ENCODE results near the gene CDH23.

CDH23 gene

DNA sequence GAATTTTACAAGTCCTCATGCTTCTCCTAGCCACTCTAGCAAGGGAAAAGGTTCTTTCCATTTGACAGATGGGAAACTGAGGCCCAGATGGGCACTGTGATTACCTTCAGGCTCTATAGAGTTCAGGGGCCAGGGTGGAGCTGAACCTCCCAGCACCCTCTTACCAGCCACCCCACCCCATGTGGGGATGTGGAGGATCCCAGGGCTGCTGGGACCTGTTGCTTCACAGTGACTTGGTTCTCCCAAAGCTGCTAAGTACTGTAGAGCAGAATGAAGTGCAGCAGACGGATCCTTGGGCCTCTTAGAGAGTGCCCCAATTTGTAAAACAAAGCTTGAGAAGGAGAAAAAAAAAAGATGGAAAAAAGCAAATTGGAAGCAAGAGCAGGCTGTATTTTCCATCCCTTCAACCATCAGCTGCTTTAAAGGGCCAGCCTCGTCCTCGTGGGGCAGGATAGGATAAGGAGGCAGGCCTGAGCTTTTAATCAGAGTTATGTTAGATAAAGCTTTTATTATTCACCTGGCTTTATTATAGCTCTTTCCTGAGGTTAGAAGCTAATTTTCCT, 147.0 kb downstream of the CDH23 start:
- Histone ChIP-seq H3K4me3 (ENCODE audit: low read depth, low read length) (no peak overlapping the region), H3K27me3 (ENCODE audit: control insufficient read depth, insufficient read depth, low read length) (no peaks in the 10 kb centered on the region; the same call in 1 of the 2 replicates), H3K27ac (ENCODE audit: low read depth, low read length) (no peak overlapping the region), H3K9ac (ENCODE audit: low read depth, low read length) (no peak overlapping the region), H3K4me1 (ENCODE audit: control insufficient read depth, insufficient read depth, low read length) (peaks cover 25% of the 10 kb centered on the region), H3K9me3 (ENCODE audit: control insufficient read depth, insufficient read depth, low read length) (no peaks in the 10 kb centered on the region), H3K36me3 (ENCODE audit: control insufficient read depth, insufficient read depth, low read length) (no peaks in the 10 kb centered on the region)

DNA sequence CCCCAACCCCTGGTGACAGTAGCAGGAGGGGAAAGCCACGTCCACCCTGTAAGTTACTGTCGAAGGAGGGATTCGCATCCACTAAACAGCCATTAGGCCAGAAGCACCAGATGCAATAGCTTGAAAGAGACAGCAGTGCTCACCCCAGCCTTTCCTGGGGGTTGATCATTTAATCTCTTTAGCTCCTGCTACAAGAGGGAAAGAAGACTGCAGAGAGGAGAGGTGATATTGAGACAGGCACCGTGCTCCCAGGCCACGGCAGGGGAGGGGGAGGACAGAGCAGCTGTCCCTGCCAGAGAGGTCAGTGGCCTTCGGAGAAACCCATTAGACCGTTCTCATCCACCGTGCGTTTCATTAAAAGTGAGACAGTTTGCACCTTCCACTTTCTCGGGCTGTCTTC, 148.3 kb downstream of the CDH23 start:
- Histone ChIP-seq H3K36me3 (ENCODE audit: control insufficient read depth, insufficient read depth, low read length) (no peaks in the 10 kb centered on the region), H3K4me3 (ENCODE audit: low read depth, low read length) (no peak overlapping the region), H3K4me1 (ENCODE audit: control insufficient read depth, insufficient read depth, low read length) (peaks cover 17% of the 10 kb centered on the region), H3K27ac (ENCODE audit: low read depth, low read length) (no peak overlapping the region), H3K27me3 (ENCODE audit: control insufficient read depth, insufficient read depth, low read length) (no peaks in the 10 kb centered on the region), H3K9ac (ENCODE audit: low read depth, low read length) (no peak overlapping the region), H3K9me3 (ENCODE audit: control insufficient read depth, insufficient read depth, low read length) (no peaks in the 10 kb centered on the region)

DNA sequence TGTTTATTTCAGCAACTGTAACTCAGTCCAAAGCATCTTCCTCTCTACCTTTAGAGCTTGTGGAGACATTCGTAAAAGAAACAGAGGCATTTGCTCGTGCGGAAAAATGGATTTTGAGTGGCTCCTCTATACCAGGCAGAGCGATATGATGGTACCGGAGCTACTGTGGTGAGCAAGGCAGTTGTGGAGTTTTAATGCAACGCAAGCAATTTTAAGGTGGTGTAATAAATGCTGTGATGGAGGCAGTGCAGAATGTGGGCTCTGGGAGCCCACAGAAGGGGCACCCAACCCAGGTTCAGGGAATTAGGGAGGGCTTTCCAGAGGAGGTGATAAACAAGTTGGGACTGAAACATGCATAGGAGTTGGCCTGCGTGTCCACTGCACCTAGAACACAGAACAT, 149.5 kb downstream of the CDH23 start:
- Histone ChIP-seq H3K27me3 (ENCODE audit: control insufficient read depth, insufficient read depth, low read length) (no peaks in the 10 kb centered on the region), H3K4me1 (ENCODE audit: control insufficient read depth, insufficient read depth, low read length) (peaks cover 25% of the 10 kb centered on the region), H3K9ac (ENCODE audit: low read depth, low read length) (no peak overlapping the region), H3K27ac (ENCODE audit: low read depth, low read length) (no peak overlapping the region), H3K4me3 (ENCODE audit: low read depth, low read length) (no peak overlapping the region), H3K9me3 (ENCODE audit: control insufficient read depth, insufficient read depth, low read length) (no peaks in the 10 kb centered on the region), H3K36me3 (ENCODE audit: control insufficient read depth, insufficient read depth, low read length) (no peaks in the 10 kb centered on the region)

DNA sequence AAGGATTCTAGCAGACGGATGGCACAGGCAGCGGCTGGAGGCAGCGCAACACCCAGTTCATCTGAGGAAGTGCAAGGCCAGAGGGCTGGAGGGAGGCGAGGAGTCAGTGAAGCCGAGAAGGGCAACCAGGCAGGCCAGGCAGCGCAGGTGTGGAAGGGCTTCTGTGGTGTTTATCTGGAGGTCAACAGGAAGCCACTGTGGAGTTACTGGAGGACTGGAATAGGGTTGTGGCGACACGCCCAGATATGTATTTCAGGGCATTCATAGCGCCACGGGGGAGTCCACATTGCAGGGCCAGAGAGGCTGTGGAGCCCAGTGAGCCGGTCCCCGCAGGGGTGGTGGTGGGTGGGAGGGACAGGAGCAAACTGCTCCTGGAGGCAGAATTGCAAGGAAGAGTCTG, 150.6 kb downstream of the CDH23 start:
- Histone ChIP-seq H3K9ac (ENCODE audit: low read depth, low read length) (no peak overlapping the region), H3K36me3 (ENCODE audit: control insufficient read depth, insufficient read depth, low read length) (no peaks in the 10 kb centered on the region), H3K9me3 (ENCODE audit: control insufficient read depth, insufficient read depth, low read length) (no peaks in the 10 kb centered on the region), H3K27ac (ENCODE audit: low read depth, low read length) (no peak overlapping the region), H3K27me3 (ENCODE audit: control insufficient read depth, insufficient read depth, low read length) (no peaks in the 10 kb centered on the region), H3K4me3 (ENCODE audit: low read depth, low read length) (no peak overlapping the region), H3K4me1 (ENCODE audit: control insufficient read depth, insufficient read depth, low read length) (peaks cover 29% of the 10 kb centered on the region)

DNA sequence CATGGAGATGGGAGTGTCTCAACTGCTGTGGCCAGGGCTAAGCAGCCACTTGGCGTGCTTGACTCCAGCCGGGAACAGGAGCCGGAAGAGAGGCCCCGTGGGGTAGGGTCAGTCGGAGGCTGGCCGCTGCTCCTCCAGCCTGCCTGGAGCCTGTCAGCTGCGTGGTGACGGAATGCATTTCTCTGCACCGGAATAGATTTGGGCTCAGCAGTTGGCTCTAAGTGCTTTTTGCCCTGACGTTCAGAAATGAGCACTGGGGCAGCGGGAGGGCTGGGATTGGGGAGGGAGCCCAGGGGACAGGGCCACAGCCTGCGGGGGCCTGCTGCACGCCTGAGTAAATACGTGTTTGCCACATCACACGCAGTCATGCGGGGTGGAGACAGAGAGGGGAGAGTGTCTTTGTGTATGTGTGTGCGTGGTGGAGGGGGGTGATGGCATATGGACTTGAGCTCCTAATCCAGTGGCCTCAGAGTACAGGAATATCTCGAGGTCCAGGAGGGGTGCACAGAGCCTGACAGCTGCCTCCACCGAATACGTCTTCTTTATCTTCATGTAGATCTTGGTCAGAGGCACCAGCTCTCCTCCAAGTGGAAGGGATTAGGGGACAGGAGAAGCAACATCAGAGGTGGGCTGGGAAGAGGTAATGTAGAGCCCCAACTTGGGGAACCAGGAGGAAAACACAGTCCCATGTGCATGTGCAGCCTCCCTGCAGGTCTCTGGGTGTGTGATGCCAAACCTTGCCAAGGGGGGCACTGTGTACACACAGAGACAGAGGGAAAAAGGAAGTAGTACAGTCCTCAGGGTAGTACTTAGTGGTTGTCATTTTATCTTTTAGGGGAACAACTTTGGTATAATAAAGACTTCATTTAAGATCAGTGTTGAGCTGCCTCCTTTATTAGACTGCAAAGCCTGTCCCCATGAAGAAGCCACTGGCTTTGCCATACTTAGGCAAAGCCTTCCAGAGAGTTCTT, 151.4 kb downstream of the CDH23 start:
- H3K9ac ChIP-seq (ENCODE audit: low read depth, low read length) = no peak overlapping the region
- peaks cover 30% of the 10 kb centered on the region for H3K4me1 ChIP-seq (ENCODE audit: control insufficient read depth, insufficient read depth, low read length)
- H3K36me3 ChIP-seq (ENCODE audit: control insufficient read depth, insufficient read depth, low read length) = no peaks in the 10 kb centered on the region
- no peaks in the 10 kb centered on the region; the same call in 1 of the 2 replicates for H3K27me3 ChIP-seq (ENCODE audit: control insufficient read depth, insufficient read depth, low read length)
- H3K27ac ChIP-seq (ENCODE audit: low read depth, low read length) = no peak overlapping the region
- H3K4me3 ChIP-seq (ENCODE audit: low read depth, low read length) = no peak overlapping the region
- H3K9me3 ChIP-seq (ENCODE audit: control insufficient read depth, insufficient read depth, low read length) = no peaks in the 10 kb centered on the region

DNA sequence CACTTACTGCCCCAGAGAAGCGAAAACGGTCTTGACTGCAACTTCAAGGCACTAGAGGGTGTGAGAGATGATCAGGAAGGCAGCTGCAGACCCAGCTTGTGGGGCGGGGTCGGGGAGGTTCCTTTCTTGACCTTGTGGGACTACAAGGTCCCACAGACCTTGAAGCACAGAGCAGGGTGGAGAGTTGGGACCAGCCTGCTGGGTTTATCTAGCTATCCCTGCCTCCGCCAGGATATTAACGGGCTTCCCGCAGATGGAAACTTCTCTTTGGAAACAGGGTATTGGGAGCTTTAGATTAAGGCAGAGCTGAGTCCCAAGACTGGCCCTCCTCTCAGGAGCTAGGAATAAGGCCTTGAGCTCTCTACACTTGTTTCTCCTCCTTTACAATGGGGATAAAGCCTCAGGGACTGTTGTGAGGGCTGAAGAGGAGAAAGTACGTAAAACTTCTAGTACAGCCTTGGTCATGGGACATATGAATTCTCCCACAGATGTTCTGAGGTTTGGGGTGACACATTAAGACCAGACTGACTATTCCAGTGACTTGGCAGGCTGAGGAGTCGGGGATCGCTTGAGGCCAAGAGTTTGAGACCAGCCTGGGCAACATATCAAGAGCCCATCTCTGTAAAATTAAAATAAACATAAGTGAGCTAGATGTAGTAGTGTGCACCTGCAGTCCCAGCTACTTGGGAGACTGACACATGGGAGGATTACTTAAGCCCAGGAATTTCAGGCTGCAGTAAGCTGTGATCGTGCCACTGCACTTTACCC, 153.2 kb downstream of the CDH23 start:
- Histone ChIP-seq H3K4me3 (ENCODE audit: low read depth, low read length) (no peak overlapping the region), H3K9ac (ENCODE audit: low read depth, low read length) (no peak overlapping the region), H3K36me3 (ENCODE audit: control insufficient read depth, insufficient read depth, low read length) (no peaks in the 10 kb centered on the region), H3K4me1 (ENCODE audit: control insufficient read depth, insufficient read depth, low read length) (peaks cover 26% of the 10 kb centered on the region), H3K9me3 (ENCODE audit: control insufficient read depth, insufficient read depth, low read length) (no peaks in the 10 kb centered on the region), H3K27me3 (ENCODE audit: control insufficient read depth, insufficient read depth, low read length) (no peaks in the 10 kb centered on the region; the same call in 1 of the 2 replicates), H3K27ac (ENCODE audit: low read depth, low read length) (no peak overlapping the region)

DNA sequence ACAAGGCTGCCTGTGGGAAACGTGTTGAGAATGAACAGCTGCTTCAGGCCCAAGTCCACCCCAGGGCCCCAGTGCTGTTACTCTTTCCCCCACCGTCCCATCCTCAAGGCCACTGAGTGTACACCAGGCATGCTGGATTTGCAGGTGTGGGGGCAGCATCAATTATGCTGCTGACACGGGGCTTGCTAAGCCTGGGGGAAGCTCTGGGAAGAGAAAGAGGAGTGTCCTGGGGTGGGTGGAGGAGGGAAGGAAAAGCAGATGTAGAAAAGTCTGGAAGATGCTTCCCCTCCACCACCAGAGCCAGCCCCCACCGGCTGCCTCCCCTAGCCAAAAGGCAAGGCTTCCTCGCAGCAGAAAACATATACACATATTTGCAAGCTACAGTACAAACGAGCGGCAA, 153.9 kb downstream of the CDH23 start:
- Histone ChIP-seq H3K27ac (ENCODE audit: low read depth, low read length) (no peak overlapping the region), H3K9ac (ENCODE audit: low read depth, low read length) (no peak overlapping the region), H3K36me3 (ENCODE audit: control insufficient read depth, insufficient read depth, low read length) (no peaks in the 10 kb centered on the region), H3K27me3 (ENCODE audit: control insufficient read depth, insufficient read depth, low read length) (no peaks in the 10 kb centered on the region; the same call in 1 of the 2 replicates), H3K4me3 (ENCODE audit: low read depth, low read length) (no peak overlapping the region), H3K4me1 (ENCODE audit: control insufficient read depth, insufficient read depth, low read length) (peaks cover 26% of the 10 kb centered on the region), H3K9me3 (ENCODE audit: control insufficient read depth, insufficient read depth, low read length) (no peaks in the 10 kb centered on the region)

DNA sequence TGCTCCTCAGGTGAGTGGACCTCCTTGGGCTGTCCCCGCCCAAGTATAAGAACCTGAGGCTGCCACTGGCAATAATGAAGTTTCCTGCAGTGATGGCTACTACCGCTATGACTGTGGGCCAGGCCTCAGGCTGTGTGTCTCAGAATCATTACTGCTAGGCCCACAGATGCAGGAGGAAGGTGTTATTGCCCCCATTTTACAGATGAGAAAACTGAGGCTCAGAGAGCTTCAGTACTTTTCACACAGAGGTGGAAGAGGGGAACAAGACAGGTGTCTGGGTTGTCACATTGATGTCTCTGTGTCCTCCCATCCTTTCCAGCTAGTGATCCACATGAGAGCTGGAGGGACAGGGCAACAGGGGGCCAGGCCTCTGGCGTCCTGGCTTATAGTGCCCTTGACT, 155.2 kb downstream of the CDH23 start:
- Histone ChIP-seq H3K9me3 (ENCODE audit: control insufficient read depth, insufficient read depth, low read length) (no peaks in the 10 kb centered on the region), H3K4me3 (ENCODE audit: low read depth, low read length) (no peak overlapping the region), H3K27ac (ENCODE audit: low read depth, low read length) (no peak overlapping the region), H3K4me1 (ENCODE audit: control insufficient read depth, insufficient read depth, low read length) (peaks cover 26% of the 10 kb centered on the region), H3K36me3 (ENCODE audit: control insufficient read depth, insufficient read depth, low read length) (no peaks in the 10 kb centered on the region), H3K9ac (ENCODE audit: low read depth, low read length) (no peak overlapping the region), H3K27me3 (ENCODE audit: control insufficient read depth, insufficient read depth, low read length) (no peaks in the 10 kb centered on the region; the same call in 1 of the 2 replicates)

DNA sequence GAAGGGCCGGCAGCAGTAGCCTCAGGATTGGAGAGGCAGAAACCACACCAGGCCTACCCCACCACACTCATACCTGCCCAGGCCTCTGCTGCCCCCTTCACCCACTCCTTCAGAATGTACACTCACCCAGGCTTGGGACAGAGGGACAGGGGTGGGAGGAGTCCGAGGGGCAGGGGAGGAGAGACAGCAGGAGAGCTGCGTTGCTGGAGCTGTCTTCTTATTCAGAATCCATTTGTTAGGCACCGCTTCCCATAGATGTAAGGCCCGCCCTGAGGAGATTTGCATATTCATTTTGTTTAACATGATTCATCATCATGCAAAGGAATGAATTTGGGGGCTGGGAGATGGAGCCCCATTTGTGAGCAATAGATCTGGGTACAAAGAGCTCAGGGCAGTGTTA, 156.7 kb downstream of the CDH23 start:
- Histone ChIP-seq H3K27ac (ENCODE audit: low read depth, low read length) (no peak overlapping the region), H3K36me3 (ENCODE audit: control insufficient read depth, insufficient read depth, low read length) (no peaks in the 10 kb centered on the region), H3K4me1 (ENCODE audit: control insufficient read depth, insufficient read depth, low read length) (peaks cover 23% of the 10 kb centered on the region), H3K27me3 (ENCODE audit: control insufficient read depth, insufficient read depth, low read length) (no peaks in the 10 kb centered on the region; the same call in 1 of the 2 replicates), H3K9me3 (ENCODE audit: control insufficient read depth, insufficient read depth, low read length) (no peaks in the 10 kb centered on the region), H3K4me3 (ENCODE audit: low read depth, low read length) (no peak overlapping the region), H3K9ac (ENCODE audit: low read depth, low read length) (no peak overlapping the region)

DNA sequence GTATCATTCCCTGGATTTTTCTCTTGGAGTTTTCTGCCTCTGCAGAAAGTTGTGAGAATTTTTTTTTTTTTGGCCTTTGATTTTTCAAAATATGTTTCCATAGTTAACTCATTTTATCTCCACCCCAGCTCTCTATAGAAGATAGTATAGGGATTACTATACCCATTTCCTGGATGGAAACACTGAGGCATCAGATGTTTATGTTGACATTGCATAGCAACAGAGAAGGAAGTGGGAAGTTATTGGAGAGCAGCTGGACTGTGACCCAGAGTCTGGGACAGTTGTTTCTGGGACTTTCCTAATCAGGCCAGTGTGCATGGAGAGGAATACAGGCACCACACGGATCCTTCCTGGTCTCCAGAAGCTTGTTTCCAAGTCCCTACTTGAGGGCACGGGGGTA, 158.0 kb downstream of the CDH23 start:
- Histone ChIP-seq H3K27ac (ENCODE audit: low read depth, low read length) (no peak overlapping the region), H3K4me1 (ENCODE audit: control insufficient read depth, insufficient read depth, low read length) (peaks cover 23% of the 10 kb centered on the region), H3K9me3 (ENCODE audit: control insufficient read depth, insufficient read depth, low read length) (no peaks in the 10 kb centered on the region), H3K36me3 (ENCODE audit: control insufficient read depth, insufficient read depth, low read length) (no peaks in the 10 kb centered on the region), H3K4me3 (ENCODE audit: low read depth, low read length) (no peak overlapping the region), H3K27me3 (ENCODE audit: control insufficient read depth, insufficient read depth, low read length) (no peaks in the 10 kb centered on the region; the same call in 1 of the 2 replicates), H3K9ac (ENCODE audit: low read depth, low read length) (no peak overlapping the region)
